Activated CD8-positive, alpha-beta T cell treated with anti-CD3 and anti-CD28 coated beads for 36 hours (primary cell): ENCODE results near the gene CRP. TPM values are rescaled to one million over a fixed set of nuclear protein-coding genes. Genes with fewer than 3 reads are reported as not detected.

Experiments
- ATAC-seq: fragments of 200-7000 bp; cut with Tn5 transposase; one replicate; pipeline ENCODE4 v1.10.0; 2021; ENCODE audit warnings: mild to moderate bottlenecking, moderate library complexity
- CTCF ChIA-PET: fragments of 350-600 bp; sonication (Branson Sonifier 250); formaldehyde crosslinking; loops from one replicate; lab custom pipeline; 2021; ENCODE audit warnings: antibody characterized with exemption; lab: Charles Lee
- POLR2A ChIA-PET: fragments of 350-600 bp; sonication (Branson Sonifier 250); formaldehyde crosslinking; loops from one replicate; lab custom pipeline; 2021; ENCODE audit warnings: antibody characterized with exemption; lab: Charles Lee
- DNase-seq: peaks from one replicate; pipeline ENCODE4 v3.0.0-alpha.2; 2020
- H3K27ac Mint-ChIP-seq: one replicate; pipeline ENCODE4 v1.8.0; 2021; ENCODE audit warnings: mild to moderate bottlenecking, mixed read lengths
- H3K27me3 Mint-ChIP-seq: one replicate; pipeline ENCODE4 v1.8.0; 2021; ENCODE audit warnings: mixed read lengths
- H3K36me3 Mint-ChIP-seq: one replicate; pipeline ENCODE4 v1.8.0; 2021; ENCODE audit warnings: low read depth, mixed read lengths
- H3K4me1 Mint-ChIP-seq: one replicate; pipeline ENCODE4 v1.8.0; 2021; ENCODE audit warnings: low read depth, mixed read lengths
- H3K4me3 Mint-ChIP-seq: one replicate; pipeline ENCODE4 v1.8.0; 2021; ENCODE audit warnings: mild to moderate bottlenecking, moderate library complexity, mixed read lengths
- H3K9me3 Mint-ChIP-seq: one replicate; pipeline ENCODE4 v1.8.0; 2021; ENCODE audit warnings: mixed read lengths
- CTCF ChIP-seq: fragments of 200-600 bp; IDR thresholded peaks from one replicate; pipeline ENCODE4 v1.8.0; 2022; ENCODE audit warnings: antibody characterized with exemption, mild to moderate bottlenecking
- intact Hi-C: fragments of 100-400 bp; cut with micrococcal nuclease; formaldehyde crosslinking; loops from one replicate; pipeline ENCODE4 v1.10.0; 2022
- total RNA-seq, 2 experiments: library from RNA; stranded (reverse); gene quantifications; one replicate each; pipeline ENCODE4 v1.2.3, GENCODE V29; 2021

Gene CRP
- total RNA-seq, 2 experiments from 2014 or later, result not detected

GRCh38 chr1:159752135-159752580 is 37.8 kb upstream of the CRP start:
- no peak for ATAC-seq
- CTCF ChIA-PET, result no interaction called here

DNA sequence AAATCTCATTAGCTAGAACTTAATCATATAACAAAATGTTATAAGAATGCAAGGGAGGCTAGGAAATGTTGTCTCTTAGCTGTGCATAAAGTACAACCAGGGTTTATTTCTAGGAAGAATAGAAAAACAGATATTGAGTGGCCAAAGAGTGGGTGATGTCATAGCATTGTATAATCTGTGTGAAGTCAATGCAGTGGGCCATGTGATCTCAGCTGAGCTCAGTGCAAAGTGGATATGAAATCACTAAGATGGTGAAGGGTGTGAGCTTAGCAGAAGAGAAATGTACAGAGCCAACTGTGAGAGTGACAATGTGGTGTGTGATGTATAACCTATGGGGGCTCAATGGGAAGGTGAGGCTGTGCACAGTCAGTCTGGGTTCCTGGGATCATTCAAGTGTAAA is 36.6 kb upstream of the CRP start:
- Mint-ChIP-seq H3K27me3 (peaks cover 3% of the 10 kb centered on the region), H3K4me1 (no peaks in the 10 kb centered on the region), H3K27ac (no peak overlapping the region), H3K4me3 (no peak overlapping the region), H3K9me3 (no peaks in the 10 kb centered on the region), H3K36me3 (no peaks in the 10 kb centered on the region)
- TF ChIP-seq CTCF, result no peak
- no peak for ATAC-seq
- ChIA-PET POLR2A (no interaction called here), CTCF (no interaction called here)
- DNase-seq, result no peak
- intact Hi-C loops, result no loop called here

More at GRCh38 chr1:159752135-159752580, 37.8 kb upstream of the CRP start:
- Mint-ChIP-seq H3K27me3 (peaks cover 3% of the 10 kb centered on the region), H3K4me3 (no peak overlapping the region), H3K36me3 (no peaks in the 10 kb centered on the region), H3K27ac (no peak overlapping the region), H3K9me3 (no peaks in the 10 kb centered on the region), H3K4me1 (no peaks in the 10 kb centered on the region)
- POLR2A ChIA-PET, result no interaction called here
- no peak for DNase-seq
- intact Hi-C loops, result no loop called here
- TF ChIP-seq CTCF, result no peak

GRCh38 chr1:159750621-159751020 is 36.2 kb upstream of the CRP start:
- no peak for TF ChIP-seq CTCF
- Mint-ChIP-seq H3K4me3 (no peak overlapping the region), H3K4me1 (no peaks in the 10 kb centered on the region), H3K36me3 (no peaks in the 10 kb centered on the region), H3K9me3 (no peaks in the 10 kb centered on the region), H3K27me3 (peaks cover 3% of the 10 kb centered on the region), H3K27ac (no peak overlapping the region)
- CTCF ChIA-PET, result no interaction called here
- intact Hi-C loops, result no loop called here
- DNase-seq (no peak), ATAC-seq (no peak)
- POLR2A ChIA-PET, result no interaction called here

- Mint-ChIP-seq H3K27me3 (peaks cover 3% of the 10 kb centered on the region), H3K4me3 (no peak overlapping the region), H3K36me3 (no peaks in the 10 kb centered on the region), H3K9me3 (no peaks in the 10 kb centered on the region), H3K27ac (no peak overlapping the region), H3K4me1 (no peaks in the 10 kb centered on the region)
- ChIA-PET POLR2A (no interaction called here), CTCF (no interaction called here)
- no peak for ATAC-seq
- no peak for DNase-seq
- intact Hi-C loops, result no loop called here
- TF ChIP-seq CTCF, result no peak
These were observed 35.2 kb upstream of the CRP start for GRCh38 chr1:159749630-159750029.

GRCh38 chr1:159748370-159748769 is 34.0 kb upstream of the CRP start:
- DNase-seq (no peak), ATAC-seq (no peak)
- Mint-ChIP-seq H3K27me3 (peaks cover 9% of the 10 kb centered on the region), H3K4me1 (no peaks in the 10 kb centered on the region), H3K27ac (no peak overlapping the region), H3K36me3 (no peaks in the 10 kb centered on the region), H3K4me3 (no peak overlapping the region), H3K9me3 (no peaks in the 10 kb centered on the region)
- no peak for TF ChIP-seq CTCF
- intact Hi-C loops, result no loop called here
- ChIA-PET CTCF (interaction anchor here (1.4 kb wide), 1 partner anchor 615 kb away, joined by 3 read pairs; no protein-coding TSS in a partner anchor), POLR2A (no interaction called here)
